Endodermal cell (in vitro differentiated cells): ENCODE measurements around the gene GPR84. TPM values are rescaled to one million over a fixed set of nuclear protein-coding genes. Genes with fewer than 3 reads are reported as not detected.

Experiments
- DNase-seq: peaks from one replicate; pipeline ENCODE4 v3.0.0-alpha.2; 2017
- H3K27ac ChIP-seq: 2 replicates; pipeline ENCODE4 v1.5.1; 2013; ENCODE audit warnings: mild to moderate bottlenecking, low read depth, low read length, moderate library complexity
- H3K27me3 ChIP-seq: 2 replicates; pipeline ENCODE4 v1.6.1; 2013; ENCODE audit warnings: mild to moderate bottlenecking, low read length, moderate library complexity; ENCODE audit not compliant: insufficient read depth, control insufficient read depth, poor library complexity, severe bottlenecking
- H3K36me3 ChIP-seq: 2 replicates; pipeline ENCODE4 v1.7.0; 2013; ENCODE audit warnings: mild to moderate bottlenecking, low read length, moderate library complexity; ENCODE audit not compliant: control insufficient read depth, insufficient read depth
- H3K4me1 ChIP-seq: one replicate; pipeline ENCODE4 v1.7.0; 2013; ENCODE audit warnings: low read length; ENCODE audit not compliant: control insufficient read depth, insufficient read depth
- H3K4me3 ChIP-seq: 2 replicates; pipeline ENCODE4 v1.5.1; 2013; ENCODE audit warnings: mild to moderate bottlenecking, low read length, moderate library complexity
- H3K9ac ChIP-seq: 2 replicates; pipeline ENCODE4 v1.6.1; 2013; ENCODE audit warnings: mild to moderate bottlenecking, low read length, moderate library complexity; ENCODE audit not compliant: poor library complexity, severe bottlenecking; ENCODE audit errors: extremely low read depth
- H3K9me3 ChIP-seq: 2 replicates; pipeline ENCODE4 v1.6.1; 2013; ENCODE audit warnings: mild to moderate bottlenecking, low read length, moderate library complexity; ENCODE audit not compliant: control insufficient read depth
- H3K27ac Mint-ChIP-seq: 2 replicates; pipeline ENCODE4 v1.8.0; 2020; ENCODE audit warnings: mixed read lengths
- H3K27me3 Mint-ChIP-seq: 2 replicates; pipeline ENCODE4 v1.8.0; 2021; ENCODE audit warnings: mild to moderate bottlenecking, mixed read lengths; ENCODE audit not compliant: insufficient read depth
- H3K36me3 Mint-ChIP-seq: 2 replicates; pipeline ENCODE4 v1.8.0; 2020; ENCODE audit warnings: low read depth, mixed read lengths
- H3K4me1 Mint-ChIP-seq: 2 replicates; pipeline ENCODE4 v1.8.0; 2020; ENCODE audit warnings: mixed read lengths
- H3K4me3 Mint-ChIP-seq: 2 replicates; pipeline ENCODE4 v1.8.0; 2020; ENCODE audit warnings: mild to moderate bottlenecking, moderate library complexity, mixed read lengths
- H3K9me3 Mint-ChIP-seq: 2 replicates; pipeline ENCODE4 v1.8.0; 2020; ENCODE audit warnings: mild to moderate bottlenecking, mixed read lengths
- CTCF ChIP-seq: fragments of 200-600 bp; sonication (generic); conservative IDR thresholded peaks from 2 replicates; pipeline ENCODE4 v1.5.0; 2021; ENCODE audit warnings: antibody characterized with exemption, mild to moderate bottlenecking
- WGBS, 2 experiments: methylation state at CpG; one replicate each; pipeline versions ENCODE4 v1.1.5 to v1.1.7; 2013; ENCODE audit warnings: missing lambda C conversion rate in 2 of 2, mixed read lengths in 1 of 2; ENCODE audit not compliant: insufficient coverage in 1 of 2, insufficient read length in 1 of 2; 5-methylcytosine and 5-hydroxymethylcytosine counted together
- total RNA-seq, 2 donors: library from RNA; stranded (reverse); fragmentation: NEBNext Ultra II Directional in 1 of 2; extraction: Animal tissue kit (Norgen Biotek cat#: 25700) in 1 of 2; gene quantifications; 2 replicates in 1 of 2; 3 replicates in 1 of 2; pipeline ENCODE4 v1.2.1, GENCODE V29; 2021

Gene GPR84
- total RNA-seq, 2 donors from 2014 or later = not detected

DNA sequence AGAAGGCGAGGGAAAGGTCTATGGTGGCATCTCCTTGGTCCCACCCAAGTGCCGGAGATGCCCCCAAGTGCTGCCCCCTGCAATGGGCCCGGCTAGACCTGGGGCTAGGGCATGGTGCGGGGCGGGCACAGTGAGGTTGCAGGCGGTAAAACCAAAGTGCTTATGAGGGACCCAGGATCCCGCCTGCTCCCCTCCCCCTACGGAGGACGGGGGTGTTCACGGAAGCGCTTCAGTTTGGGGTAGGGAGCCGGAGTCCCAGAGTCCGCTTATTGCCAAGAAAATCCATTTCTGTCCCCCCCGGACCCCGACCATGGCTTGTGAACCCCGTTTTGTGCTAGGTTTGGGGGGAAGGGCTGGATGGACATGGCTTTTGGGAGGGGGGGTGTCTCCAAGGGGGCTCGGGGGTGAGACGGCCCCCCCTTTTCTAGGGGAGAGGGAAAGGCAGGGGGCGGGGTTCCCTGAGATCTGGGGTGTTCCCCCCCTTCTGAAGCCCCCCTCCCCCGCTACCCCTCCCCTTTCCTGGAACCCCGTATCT is 5.4 kb upstream of the GPR84 start:
- Histone ChIP-seq H3K4me1 (no peaks in the 10 kb centered on the region), H3K9ac (no peak overlapping the region), H3K27ac (no peak overlapping the region), H3K36me3 (no peaks in the 10 kb centered on the region), H3K4me3 (no peak overlapping the region), H3K27me3 (peaks cover 17% of the 10 kb centered on the region), H3K9me3 (no peaks in the 10 kb centered on the region)
- H3K27me3 Mint-ChIP-seq = peaks cover 55% of the 10 kb centered on the region
- H3K9me3 Mint-ChIP-seq = no peaks in the 10 kb centered on the region
- peaks cover 16% of the 10 kb centered on the region for H3K36me3 Mint-ChIP-seq
- peak; percentile 70 for DNase-seq
- H3K27ac Mint-ChIP-seq = no peak overlapping the region
- H3K4me1 Mint-ChIP-seq = peaks cover 10% of the 10 kb centered on the region
- WGBS, 2 experiments = 48 to 74% methylated on average over 4 to 16 of the region's 21 CpGs
- H3K4me3 Mint-ChIP-seq = peak overlapping the region; percentile 45
- TF ChIP-seq CTCF = no peak

- peaks cover 60% of the 10 kb centered on the region for H3K27me3 Mint-ChIP-seq
- H3K27ac Mint-ChIP-seq = peak overlapping the region; percentile 33
- Histone ChIP-seq H3K27ac (peak overlapping the region; percentile 90), H3K4me1 (no peaks in the 10 kb centered on the region), H3K4me3 (no peak overlapping the region), H3K9me3 (no peaks in the 10 kb centered on the region), H3K36me3 (no peaks in the 10 kb centered on the region), H3K27me3 (peaks cover 17% of the 10 kb centered on the region), H3K9ac (peak overlapping the region; percentile 21)
- WGBS, 2 experiments = 35 to 40% methylated on average over 24 to 40 of the region's 40 CpGs
- H3K36me3 Mint-ChIP-seq = peaks cover 16% of the 10 kb centered on the region
- H3K4me1 Mint-ChIP-seq = peaks cover 10% of the 10 kb centered on the region
- peak overlapping the region; percentile 45 for H3K4me3 Mint-ChIP-seq
- TF ChIP-seq CTCF = peak; percentile 85
- DNase-seq = peak; percentile 96
- no peaks in the 10 kb centered on the region for H3K9me3 Mint-ChIP-seq
Observed at GRCh38 chr12:54368709-54369596, 4.7 kb upstream of the GPR84 start.

DNA sequence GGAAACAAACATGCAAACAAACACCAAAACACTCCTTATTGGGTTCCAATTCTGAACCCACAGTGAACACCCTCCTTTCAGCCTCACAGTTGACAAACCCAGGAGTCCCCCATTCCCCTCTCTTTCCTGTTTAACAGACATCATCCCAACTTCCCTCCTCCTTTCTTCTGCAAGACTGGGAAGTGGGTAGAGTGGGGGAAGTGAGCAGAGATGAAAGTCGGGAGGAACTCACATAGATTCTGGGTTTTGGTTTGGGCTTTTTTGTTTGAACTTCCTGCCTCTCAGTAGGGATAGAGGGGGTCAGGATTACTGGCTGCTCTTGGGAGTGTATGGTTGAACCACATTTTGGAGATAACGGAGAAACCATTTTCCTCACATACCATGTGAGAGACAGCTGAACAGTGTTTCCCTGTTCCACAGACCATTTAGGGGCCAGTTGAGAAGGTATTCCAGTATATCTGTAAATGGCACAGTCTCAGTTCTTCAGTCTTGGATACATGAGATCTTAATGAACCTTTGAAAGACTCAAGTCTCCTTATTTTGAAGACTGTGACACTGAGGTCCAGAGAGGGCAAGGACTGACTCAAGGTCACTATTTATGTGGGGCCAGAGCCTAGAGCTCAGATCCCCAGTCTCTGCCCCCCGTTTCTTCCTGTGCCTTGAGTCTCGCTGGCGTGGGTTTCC is 3.9 kb upstream of the GPR84 start:
- no peaks in the 10 kb centered on the region for H3K36me3 ChIP-seq
- no peaks in the 10 kb centered on the region for H3K9me3 ChIP-seq
- H3K4me3 Mint-ChIP-seq = no peak overlapping the region
- H3K27ac ChIP-seq = peak overlapping the region; percentile 90
- peaks cover 10% of the 10 kb centered on the region for H3K36me3 Mint-ChIP-seq
- no peak for TF ChIP-seq CTCF
- H3K27me3 ChIP-seq = peaks cover 17% of the 10 kb centered on the region
- H3K4me3 ChIP-seq = no peak overlapping the region
- H3K9me3 Mint-ChIP-seq = no peaks in the 10 kb centered on the region
- no peak overlapping the region for H3K27ac Mint-ChIP-seq
- peak overlapping the region; percentile 21 for H3K9ac ChIP-seq
- no peaks in the 10 kb centered on the region for H3K4me1 ChIP-seq
- 10 to 40% methylated on average over 3 to 5 of the region's 5 CpGs for WGBS, 2 experiments
- no peak for DNase-seq
- peaks cover 64% of the 10 kb centered on the region for H3K27me3 Mint-ChIP-seq
- H3K4me1 Mint-ChIP-seq = peaks cover 10% of the 10 kb centered on the region
